Measurements from ENCODE around the gene EHBP1L1. TPM values are rescaled to one million over a fixed set of nuclear protein-coding genes. Genes with fewer than 3 reads are reported as not detected.

EHBP1L1 gene
- total and polyA plus RNA-seq, 2 of the 13 experiments (the other 11 are each of a cell fraction or from before 2014, with no cell fraction given) = 8.3 to 10.6 TPM

DNA sequence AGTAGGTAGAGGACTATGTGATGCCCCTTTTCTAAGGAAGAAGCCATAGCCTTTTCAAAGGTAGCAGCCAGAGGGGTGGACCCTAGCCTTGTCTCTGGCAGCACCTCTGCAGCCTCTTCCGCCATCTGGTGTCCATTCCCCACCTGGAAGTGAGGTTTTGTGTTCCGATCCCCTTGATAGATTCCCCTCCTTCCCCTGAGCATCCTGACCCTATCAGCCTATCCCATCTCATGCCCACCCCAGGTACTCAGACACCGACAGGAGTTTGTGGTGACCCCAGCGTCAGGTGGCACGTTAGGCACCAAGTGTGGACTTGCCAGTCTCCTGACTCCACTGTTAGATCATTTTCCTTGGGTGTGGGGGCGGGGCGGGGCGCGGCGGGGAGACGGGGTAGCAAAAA, 3.9 kb upstream of the EHBP1L1 start:
- intact Hi-C loops (cut with micrococcal nuclease; ENCODE audit: unreplicated experiment) (loop anchor here (2.0 kb wide), 1 partner anchor 31 kb away; no protein-coding TSS in a partner anchor), in situ Hi-C loops (cut with HindIII; ENCODE audit: extremely low pct_ligation_motif_present, low pct_unique_long_range_greater_than_20kb) (no loop called here)
- BruUV-seq (replicated peaks) = no TSS peak
- Histone ChIP-seq H3K9me3 (ENCODE audit: low read length) (no peaks in the 10 kb centered on the region), H3K4me3 (replicated peaks in 1 of 3; ENCODE audit: insufficient read depth in 1 of 3, low read depth in 2 of 3, low read length in 3 of 3) (peak overlapping the region in 1 of 3 experiments; percentile 99; a peak in 3 of 6 replicates), H3K79me2 (ENCODE audit: insufficient read depth, low read length) (peaks cover 23% of the 10 kb centered on the region), H4K20me1 (ENCODE audit: insufficient read depth, low read length) (no peaks in the 10 kb centered on the region; the same call in 1 of the 2 replicates), H3K36me3 (replicated peaks in 1 of 2; ENCODE audit: control insufficient read depth in 1 of 2, insufficient read depth in 2 of 2, low read length in 2 of 2) (peaks cover 3 to 5% of the 10 kb centered on the region in 2 experiments; a peak in 2 of 5 replicates), H3K27me3 (ENCODE audit: control insufficient read depth in 1 of 2, insufficient read depth in 2 of 2, low read length in 2 of 2) (no peaks in the 10 kb centered on the region; a peak in 1 of 5 replicates), H3K4me1 (ENCODE audit: insufficient read depth, low read length) (peaks cover 54% of the 10 kb centered on the region), H2AFZ (ENCODE audit: low read length) (no peak overlapping the region), H3K27ac (ENCODE audit: extremely low read length, insufficient read depth, low read length) (no peak overlapping the region), H3K9ac (ENCODE audit: insufficient read depth, low read depth, low read length) (peak overlapping the region; percentile 88; the same call in 1 of the 2 replicates), H3K4me2 (ENCODE audit: low read depth, low read length) (peak overlapping the region; percentile 92)
- WGBS (ENCODE audit: low lambda C conversion rate) = 74% methylated on average over 11 of the region's 11 CpGs
- no peak for DNase-seq (ENCODE audit: low spot score)
- no peak for ATAC-seq
- FAIRE-seq = no peak
- TF ChIP-seq SMC3 (IDR thresholded peaks at IDR 0.05; ENCODE audit: low read length) = peak; percentile 41; the same call in 1 of the 2 replicates
- TF ChIP-seq, protein P1, sequence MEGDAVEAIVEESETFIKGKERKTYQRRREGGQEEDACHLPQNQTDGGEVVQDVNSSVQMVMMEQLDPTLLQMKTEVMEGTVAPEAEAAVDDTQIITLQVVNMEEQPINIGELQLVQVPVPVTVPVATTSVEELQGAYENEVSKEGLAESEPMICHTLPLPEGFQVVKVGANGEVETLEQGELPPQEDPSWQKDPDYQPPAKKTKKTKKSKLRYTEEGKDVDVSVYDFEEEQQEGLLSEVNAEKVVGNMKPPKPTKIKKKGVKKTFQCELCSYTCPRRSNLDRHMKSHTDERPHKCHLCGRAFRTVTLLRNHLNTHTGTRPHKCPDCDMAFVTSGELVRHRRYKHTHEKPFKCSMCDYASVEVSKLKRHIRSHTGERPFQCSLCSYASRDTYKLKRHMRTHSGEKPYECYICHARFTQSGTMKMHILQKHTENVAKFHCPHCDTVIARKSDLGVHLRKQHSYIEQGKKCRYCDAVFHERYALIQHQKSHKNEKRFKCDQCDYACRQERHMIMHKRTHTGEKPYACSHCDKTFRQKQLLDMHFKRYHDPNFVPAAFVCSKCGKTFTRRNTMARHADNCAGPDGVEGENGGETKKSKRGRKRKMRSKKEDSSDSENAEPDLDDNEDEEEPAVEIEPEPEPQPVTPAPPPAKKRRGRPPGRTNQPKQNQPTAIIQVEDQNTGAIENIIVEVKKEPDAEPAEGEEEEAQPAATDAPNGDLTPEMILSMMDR (CRISPR knock-in tag; IDR thresholded peaks at IDR 0.05) = peak; percentile 60
- 0 out of 2 replicates have a peak, but pooled peaks have one; percentile 23 for TF ChIP-seq ZFX (CRISPR knock-in tag; IDR thresholded peaks at IDR 0.05; ENCODE audit: low read depth)
- 0 out of 2 replicates have a peak, but pooled peaks have one; percentile 36 for TF ChIP-seq ZMAT3 (CRISPR knock-in tag; conservative IDR thresholded peaks at IDR 0.05)
- TF ChIP-seq, protein P2, sequence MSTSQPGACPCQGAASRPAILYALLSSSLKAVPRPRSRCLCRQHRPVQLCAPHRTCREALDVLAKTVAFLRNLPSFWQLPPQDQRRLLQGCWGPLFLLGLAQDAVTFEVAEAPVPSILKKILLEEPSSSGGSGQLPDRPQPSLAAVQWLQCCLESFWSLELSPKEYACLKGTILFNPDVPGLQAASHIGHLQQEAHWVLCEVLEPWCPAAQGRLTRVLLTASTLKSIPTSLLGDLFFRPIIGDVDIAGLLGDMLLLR (CRISPR knock-in tag; IDR thresholded peaks at IDR 0.05) = no peak
- TF ChIP-seq FOSL1 (CRISPR knock-in tag; IDR thresholded peaks at IDR 0.05; ENCODE audit: borderline replicate concordance) = no peak
- TF ChIP-seq ZNF644 (CRISPR knock-in tag; IDR thresholded peaks at IDR 0.05; ENCODE audit: low read depth) = no peak
- peak; percentile 5 for TF ChIP-seq XRCC5 (optimal IDR thresholded peaks at IDR 0.05; ENCODE audit: low read length)
- TF ChIP-seq JARID2 (CRISPR knock-in tag; IDR thresholded peaks at IDR 0.05; ENCODE audit: insufficient replicate concordance) = no peak
- peak; percentile 16; the same call in 1 of the 2 replicates for TF ChIP-seq SAP130 (CRISPR knock-in tag; IDR thresholded peaks at IDR 0.05; ENCODE audit: low read depth)
- peak; percentile 61 for TF ChIP-seq STAG1 (CRISPR knock-in tag; IDR thresholded peaks at IDR 0.05)
- TF ChIP-seq, protein P3, sequence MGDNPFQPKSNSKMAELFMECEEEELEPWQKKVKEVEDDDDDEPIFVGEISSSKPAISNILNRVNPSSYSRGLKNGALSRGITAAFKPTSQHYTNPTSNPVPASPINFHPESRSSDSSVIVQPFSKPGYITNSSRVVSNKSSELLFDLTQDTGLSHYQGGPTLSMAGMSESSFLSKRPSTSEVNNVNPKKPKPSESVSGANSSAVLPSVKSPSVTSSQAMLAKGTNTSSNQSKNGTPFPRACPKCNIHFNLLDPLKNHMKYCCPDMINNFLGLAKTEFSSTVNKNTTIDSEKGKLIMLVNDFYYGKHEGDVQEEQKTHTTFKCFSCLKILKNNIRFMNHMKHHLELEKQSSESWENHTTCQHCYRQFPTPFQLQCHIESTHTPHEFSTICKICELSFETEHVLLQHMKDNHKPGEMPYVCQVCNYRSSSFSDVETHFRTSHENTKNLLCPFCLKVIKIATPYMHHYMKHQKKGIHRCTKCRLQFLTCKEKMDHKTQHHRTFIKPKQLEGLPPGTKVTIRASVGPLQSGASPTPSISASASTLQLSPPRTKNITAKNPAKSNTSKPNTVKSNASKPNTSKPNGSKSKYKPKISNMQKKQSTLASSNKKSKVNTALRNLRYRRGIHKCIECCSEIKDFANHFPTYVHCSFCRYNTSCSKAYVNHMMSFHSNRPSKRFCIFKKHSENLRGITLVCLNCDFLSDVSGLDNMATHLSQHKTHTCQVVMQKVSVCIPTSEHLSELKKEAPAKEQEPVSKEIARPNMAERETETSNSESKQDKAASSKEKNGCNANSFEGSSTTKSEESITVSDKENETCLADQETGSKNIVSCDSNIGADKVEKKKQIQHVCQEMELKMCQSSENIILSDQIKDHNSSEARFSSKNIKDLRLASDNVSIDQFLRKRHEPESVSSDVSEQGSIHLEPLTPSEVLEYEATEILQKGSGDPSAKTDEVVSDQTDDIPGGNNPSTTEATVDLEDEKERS (CRISPR knock-in tag; IDR thresholded peaks at IDR 0.05) = no peak
- 0 out of 2 replicates have a peak, but pooled peaks have one; percentile 21 for TF ChIP-seq RAD21 (CRISPR knock-in tag; IDR thresholded peaks at IDR 0.05)
- CTCF ChIA-PET (ENCODE audit: low intra/inter-chr PET ratio, low total read pairs) = interaction anchor here (1.3 kb wide), 1 partner anchor 31 kb away, joined by 7 read pairs; no protein-coding TSS in a partner anchor
- POLR2A ChIA-PET = interaction anchor here (0.6 to 1.8 kb wide), 4 partner anchors 11 to 43 kb away, joined by 3 to 8 read pairs (median 3); partner anchors contain the start of gene PCNX3

Data from HepG2 (cell line).